A549 (cell line): ENCODE data around the gene MYO18A. TPM values are rescaled to one million over a fixed set of nuclear protein-coding genes. Genes with fewer than 3 reads are reported as not detected.

ENCODE experiments used
- ATAC-seq, 2 experiments: fragments of 200-7000 bp in 1 of 2; fragments of >200 bp in 1 of 2; cut with Nextera tagmentation in 1 of 2; cut with Tn5 transposase in 1 of 2; 3 replicates each; pipeline versions ENCODE4 v1.8.0 to v1.9.1; 2018 to 2020; ENCODE audit warnings: mild to moderate bottlenecking in 1 of 2, moderate library complexity in 1 of 2
- CTCF ChIA-PET: fragments of 300-600 bp; sonication (Branson Sonifier 250); formaldehyde crosslinking; extraction: SDS; loops from one replicate; lab custom pipeline; 2021; ENCODE audit warnings: antibody characterized with exemption, inconsistent platforms; lab: Yijun Ruan, JAX
- POLR2A ChIA-PET: fragments of 350-600 bp; formaldehyde crosslinking; extraction: SDS; loops from one replicate; lab custom pipeline; 2021; ENCODE audit warnings: antibody characterized with exemption, inconsistent platforms; lab: Yijun Ruan, JAX
- DNase-seq, 2 experiments: peaks; one replicate each; pipeline versions ENCODE4 v3.0.0 to v3.0.0-alpha.2; 2011 to 2016; ENCODE audit warnings: low read depth in 1 of 2, low spot score in 1 of 2
- FAIRE-seq: peaks from 2 replicates; lab custom pipeline; 2011; peaks lifted over from hg19 to GRCh38; lab: Jason Lieb, UNC
- H3K27ac ChIP-seq, 2 experiments: fragments of >200 bp; sonication (Bioruptor Twin); formaldehyde crosslinking; 3 replicates each; pipeline ENCODE4 v1.5.1; 2016 to 2017
- H3K4me1 ChIP-seq: fragments of >200 bp; sonication (Bioruptor Twin); formaldehyde crosslinking; 3 replicates; pipeline ENCODE4 v1.6.1; 2016
- H3K4me2 ChIP-seq: fragments of >200 bp; sonication (Bioruptor Twin); formaldehyde crosslinking; 3 replicates; pipeline ENCODE4 v1.6.1; 2016
- H3K4me3 ChIP-seq: fragments of >200 bp; sonication (Bioruptor Twin); formaldehyde crosslinking; 3 replicates; pipeline ENCODE4 v1.5.1; 2016
- H3K9me3 ChIP-seq: fragments of >200 bp; sonication (Bioruptor Twin); formaldehyde crosslinking; 3 replicates; pipeline ENCODE4 v1.6.1; 2016
- ATOH8 ChIP-seq: fragments of 250-450 bp; sonication (Bioruptor Pico); IDR thresholded peaks from 2 replicates; pipeline ENCODE4 v1.5.0; 2020; ENCODE audit warnings: low read depth, mild to moderate bottlenecking, moderate library complexity
- CBX2 ChIP-seq: fragments of 200-600 bp; sonication (generic); IDR thresholded peaks from 2 replicates; pipeline ENCODE4 v1.6.1; 2016; ENCODE audit warnings: low read depth, mild to moderate bottlenecking, borderline replicate concordance
- CHD2 ChIP-seq: fragments of 150-350 bp; IDR thresholded peaks from 2 replicates; pipeline ENCODE4 v1.6.1; 2014; ENCODE audit warnings: low read length; ENCODE audit not compliant: partially characterized antibody
- CHD4 ChIP-seq: fragments of 200-600 bp; sonication (generic); IDR thresholded peaks from 2 replicates; pipeline ENCODE4 v1.6.1; 2016; ENCODE audit warnings: antibody characterized with exemption, mild to moderate bottlenecking, borderline replicate concordance
- EHF ChIP-seq: fragments of 250-450 bp; sonication (Bioruptor Pico); IDR thresholded peaks from 2 replicates; pipeline ENCODE4 v1.5.0; 2020; ENCODE audit warnings: mild to moderate bottlenecking
- ELK1 ChIP-seq: fragments of 150-350 bp; IDR thresholded peaks from 2 replicates; pipeline ENCODE4 v1.6.1; 2014; ENCODE audit warnings: low read depth, mild to moderate bottlenecking, low read length
- EP300 ChIP-seq, 2 experiments: fragments of >200 bp; sonication (Bioruptor Twin); formaldehyde crosslinking; IDR thresholded peaks; 2 replicates in 1 of 2; 3 replicates in 1 of 2; pipeline ENCODE4 v1.6.1; 2016 to 2017
- FOSB ChIP-seq: fragments of 250-450 bp; sonication (Bioruptor Pico); IDR thresholded peaks from 2 replicates; pipeline ENCODE4 v1.5.0; 2020; ENCODE audit warnings: mild to moderate bottlenecking, moderate library complexity
- FOSL2 ChIP-seq, 2 experiments: fragments of 450-650 bp in 1 of 2; fragments of >200 bp in 1 of 2; sonication (Bioruptor Twin) in 1 of 2; formaldehyde crosslinking; IDR thresholded peaks; 2 replicates each; pipeline versions ENCODE4 v1.5.0 to v1.6.1; 2016 to 2020; ENCODE audit warnings: mild to moderate bottlenecking in 1 of 2, moderate library complexity in 1 of 2
- HDAC2 ChIP-seq: fragments of 200-600 bp; sonication (generic); IDR thresholded peaks from 2 replicates; pipeline ENCODE4 v1.6.1; 2016
- HES2 ChIP-seq: fragments of >200 bp; sonication (Bioruptor Twin); formaldehyde crosslinking; IDR thresholded peaks from 2 replicates; pipeline ENCODE4 v1.6.1; 2016
- HEYL ChIP-seq: fragments of 250-450 bp; sonication (Bioruptor Pico); IDR thresholded peaks from 2 replicates; pipeline ENCODE4 v1.8.0; 2021; ENCODE audit warnings: mild to moderate bottlenecking, moderate library complexity
- KDM5A ChIP-seq: fragments of 200-600 bp; sonication (generic); IDR thresholded peaks from 2 replicates; pipeline ENCODE4 v1.6.1; 2016; ENCODE audit warnings: antibody characterized with exemption, mild to moderate bottlenecking
- MAZ ChIP-seq: fragments of 150-350 bp; IDR thresholded peaks from 2 replicates; pipeline ENCODE4 v1.6.1; 2014; ENCODE audit warnings: antibody characterized with exemption, low read depth, low read length, borderline replicate concordance
- PHF8 ChIP-seq: fragments of 200-600 bp; sonication (generic); IDR thresholded peaks from 2 replicates; pipeline ENCODE4 v1.6.1; 2016; ENCODE audit warnings: low read depth, mild to moderate bottlenecking, antibody characterized with exemption, moderate library complexity, borderline replicate concordance
- POLR2A ChIP-seq: IDR thresholded peaks from 2 replicates; pipeline ENCODE4 v1.6.1; 2012; ENCODE audit warnings: mild to moderate bottlenecking, low read length
- POLR2AphosphoS2 ChIP-seq: conservative IDR thresholded peaks from 2 replicates; pipeline ENCODE4 v1.6.1; 2012; ENCODE audit warnings: low read length, improper control_type of control experiment, inconsistent platforms
- RCOR1 ChIP-seq: fragments of 150-350 bp; IDR thresholded peaks from 2 replicates; pipeline ENCODE4 v1.6.1; 2014; ENCODE audit warnings: antibody characterized with exemption, low read length, low read depth
- RFX5 ChIP-seq: fragments of 450-650 bp; IDR thresholded peaks from 2 replicates; pipeline ENCODE4 v1.7.1; 2014; ENCODE audit warnings: antibody characterized with exemption, mild to moderate bottlenecking, moderate library complexity
- ZNF302 ChIP-seq: fragments of 250-450 bp; sonication (Bioruptor Pico); IDR thresholded peaks from 2 replicates; pipeline ENCODE4 v1.9.0; 2021; ENCODE audit warnings: inconsistent platforms, mild to moderate bottlenecking, moderate library complexity
- WGBS: methylation state at CpG from one replicate; pipeline ENCODE4 v1.1.6; 2017; ENCODE audit errors: missing lambda C conversion rate; 5-methylcytosine and 5-hydroxymethylcytosine counted together
- polyA plus RNA-seq, 4 experiments: library from polyadenylated mRNA; depleted of rRNA in 3 of 4; stranded (reverse); fragments of >200 nt; fragmentation: RNase III in 1 of 4; extraction: RNeasy Plus Mini Kit Qiagen cat#74134 plus additional on column Dnase treatment in 1 of 4; gene quantifications; 2 replicates in 3 of 4; 3 replicates in 1 of 4; pipeline ENCODE4 v1.2.3, GENCODE V29; 2011 to 2017
- TF ChIP-seq, protein P1 (sequence below): fragments of 200-600 bp; sonication (generic); IDR thresholded peaks from 2 replicates; pipeline ENCODE4 v1.6.1; 2016; ENCODE audit warnings: antibody characterized with exemption, mild to moderate bottlenecking, moderate library complexity
- TF ChIP-seq, protein P2 (sequence below): fragments of 250-450 bp; sonication (Bioruptor Pico); IDR thresholded peaks from 2 replicates; pipeline ENCODE4 v1.5.0; 2021; ENCODE audit warnings: mild to moderate bottlenecking, moderate library complexity, borderline replicate concordance
- TF ChIP-seq, protein P3 (sequence below): IDR thresholded peaks from 2 replicates; pipeline ENCODE4 v1.6.1; 2012
- TF ChIP-seq, protein P4 (sequence below): fragments of >200 bp; sonication (Bioruptor Twin); formaldehyde crosslinking; IDR thresholded peaks from 3 replicates; pipeline ENCODE4 v1.6.1; 2016

MYO18A gene
- polyA plus RNA-seq, 2 of the 4 experiments (the other 2 are of a cell fraction), result 12.3 to 28.4 TPM

DNA sequence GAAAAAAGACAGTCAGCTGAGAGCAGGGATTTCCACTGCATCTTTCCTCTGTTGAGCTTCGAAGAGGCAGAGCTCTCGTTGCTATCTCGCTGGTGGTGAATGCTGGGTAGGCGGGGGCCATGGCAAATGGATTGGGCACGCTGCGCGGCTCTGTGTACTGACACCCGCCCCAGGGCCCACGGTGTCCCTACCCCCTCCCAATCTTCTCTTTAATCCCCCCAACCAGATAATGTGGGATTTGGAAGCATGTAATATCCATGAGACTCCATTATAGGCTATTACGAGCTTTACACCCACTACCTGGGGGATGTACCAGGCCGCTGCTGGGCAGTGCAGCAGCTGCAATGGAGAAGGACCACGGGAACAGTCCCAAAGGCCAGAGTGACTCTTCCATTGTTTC, 129.0 kb downstream of the MYO18A start (continued):
- TF ChIP-seq, protein P1, sequence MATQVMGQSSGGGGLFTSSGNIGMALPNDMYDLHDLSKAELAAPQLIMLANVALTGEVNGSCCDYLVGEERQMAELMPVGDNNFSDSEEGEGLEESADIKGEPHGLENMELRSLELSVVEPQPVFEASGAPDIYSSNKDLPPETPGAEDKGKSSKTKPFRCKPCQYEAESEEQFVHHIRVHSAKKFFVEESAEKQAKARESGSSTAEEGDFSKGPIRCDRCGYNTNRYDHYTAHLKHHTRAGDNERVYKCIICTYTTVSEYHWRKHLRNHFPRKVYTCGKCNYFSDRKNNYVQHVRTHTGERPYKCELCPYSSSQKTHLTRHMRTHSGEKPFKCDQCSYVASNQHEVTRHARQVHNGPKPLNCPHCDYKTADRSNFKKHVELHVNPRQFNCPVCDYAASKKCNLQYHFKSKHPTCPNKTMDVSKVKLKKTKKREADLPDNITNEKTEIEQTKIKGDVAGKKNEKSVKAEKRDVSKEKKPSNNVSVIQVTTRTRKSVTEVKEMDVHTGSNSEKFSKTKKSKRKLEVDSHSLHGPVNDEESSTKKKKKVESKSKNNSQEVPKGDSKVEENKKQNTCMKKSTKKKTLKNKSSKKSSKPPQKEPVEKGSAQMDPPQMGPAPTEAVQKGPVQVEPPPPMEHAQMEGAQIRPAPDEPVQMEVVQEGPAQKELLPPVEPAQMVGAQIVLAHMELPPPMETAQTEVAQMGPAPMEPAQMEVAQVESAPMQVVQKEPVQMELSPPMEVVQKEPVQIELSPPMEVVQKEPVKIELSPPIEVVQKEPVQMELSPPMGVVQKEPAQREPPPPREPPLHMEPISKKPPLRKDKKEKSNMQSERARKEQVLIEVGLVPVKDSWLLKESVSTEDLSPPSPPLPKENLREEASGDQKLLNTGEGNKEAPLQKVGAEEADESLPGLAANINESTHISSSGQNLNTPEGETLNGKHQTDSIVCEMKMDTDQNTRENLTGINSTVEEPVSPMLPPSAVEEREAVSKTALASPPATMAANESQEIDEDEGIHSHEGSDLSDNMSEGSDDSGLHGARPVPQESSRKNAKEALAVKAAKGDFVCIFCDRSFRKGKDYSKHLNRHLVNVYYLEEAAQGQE, result no peak
- TF ChIP-seq FOSL2 (IDR thresholded peaks at IDR 0.05) (no peak), FOSL2 (CRISPR knock-in tag; IDR thresholded peaks at IDR 0.05) (no peak), KDM5A (no peak)

- ATAC-seq, result no peak
- no peak for FAIRE-seq
- TF ChIP-seq CBX2, result no peak
- TF ChIP-seq RCOR1, result no peak
- no peak for TF ChIP-seq ATOH8
- TF ChIP-seq, protein P2, sequence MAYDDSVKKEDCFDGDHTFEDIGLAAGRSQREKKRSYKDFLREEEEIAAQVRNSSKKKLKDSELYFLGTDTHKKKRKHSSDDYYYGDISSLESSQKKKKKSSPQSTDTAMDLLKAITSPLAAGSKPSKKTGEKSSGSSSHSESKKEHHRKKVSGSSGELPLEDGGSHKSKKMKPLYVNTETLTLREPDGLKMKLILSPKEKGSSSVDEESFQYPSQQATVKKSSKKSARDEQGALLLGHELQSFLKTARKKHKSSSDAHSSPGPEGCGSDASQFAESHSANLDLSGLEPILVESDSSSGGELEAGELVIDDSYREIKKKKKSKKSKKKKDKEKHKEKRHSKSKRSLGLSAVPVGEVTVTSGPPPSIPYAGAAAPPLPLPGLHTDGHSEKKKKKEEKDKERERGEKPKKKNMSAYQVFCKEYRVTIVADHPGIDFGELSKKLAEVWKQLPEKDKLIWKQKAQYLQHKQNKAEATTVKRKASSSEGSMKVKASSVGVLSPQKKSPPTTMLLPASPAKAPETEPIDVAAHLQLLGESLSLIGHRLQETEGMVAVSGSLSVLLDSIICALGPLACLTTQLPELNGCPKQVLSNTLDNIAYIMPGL (CRISPR knock-in tag), result no peak
- TF ChIP-seq CHD2, result no peak
- TF ChIP-seq HDAC2, result no peak
- CTCF ChIA-PET, result interaction anchor here (0.9 to 1.5 kb wide), 5 partner anchors 11 to 93 kb away, joined by 3 to 4 read pairs (median 3); no protein-coding TSS in a partner anchor
- no peak for DNase-seq
- H3K4me2 ChIP-seq, result no peak overlapping the region
- H3K27ac ChIP-seq, result no peak overlapping the region
- 63% methylated on average over 5 of the region's 5 CpGs for WGBS
- H3K4me3 ChIP-seq, result no peak overlapping the region
- no peaks in the 10 kb centered on the region for H3K4me1 ChIP-seq
- POLR2A ChIA-PET, result no interaction called here
- no peaks in the 10 kb centered on the region for H3K9me3 ChIP-seq
Observed at GRCh38 chr17:29050176-29050575, 130.0 kb downstream of the MYO18A start.

DNA sequence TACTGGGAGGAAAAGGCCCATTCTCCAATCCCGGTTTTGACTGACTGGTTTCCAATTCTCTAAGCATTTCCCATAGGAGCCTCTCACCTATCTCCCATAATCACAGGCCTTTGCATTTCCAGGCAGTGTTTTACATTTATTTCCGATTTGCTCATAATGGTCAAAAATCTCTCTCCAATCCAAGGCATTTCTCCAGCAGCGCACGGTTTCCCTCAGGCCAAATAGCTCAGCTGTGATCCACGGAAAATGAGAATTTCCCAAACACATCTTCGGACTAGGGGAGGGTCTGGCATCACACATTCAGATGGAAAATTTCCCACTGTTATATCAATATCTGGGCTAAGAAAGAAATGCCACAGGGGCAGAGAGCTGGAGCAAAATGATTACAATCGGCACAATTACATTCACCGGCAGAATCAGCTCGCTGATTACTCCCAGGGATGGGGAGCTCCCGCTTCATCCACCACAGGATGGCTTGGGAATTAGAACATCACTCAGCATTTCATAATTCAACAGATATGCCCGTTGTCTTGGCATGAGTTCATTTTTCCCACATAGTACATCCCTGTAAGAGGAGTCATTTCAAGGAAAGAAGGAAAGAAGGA, 130.6 kb downstream of the MYO18A start:
- Histone ChIP-seq H3K4me1 (no peaks in the 10 kb centered on the region), H3K4me2 (no peak overlapping the region), H3K4me3 (no peak overlapping the region), H3K9me3 (no peaks in the 10 kb centered on the region), H3K27ac (no peak overlapping the region)
- ATAC-seq (no peak), FAIRE-seq (no peak), DNase-seq (no peak)
- 66% methylated on average over 11 of the region's 11 CpGs for WGBS
- POLR2A ChIA-PET, result no interaction called here
- CTCF ChIA-PET, result interaction anchor here (0.9 to 1.9 kb wide), 4 partner anchors 16 to 60 kb away, joined by 3 to 6 read pairs (median 3); no protein-coding TSS in a partner anchor
- no peak for TF ChIP-seq CHD4
- TF ChIP-seq, protein P3, sequence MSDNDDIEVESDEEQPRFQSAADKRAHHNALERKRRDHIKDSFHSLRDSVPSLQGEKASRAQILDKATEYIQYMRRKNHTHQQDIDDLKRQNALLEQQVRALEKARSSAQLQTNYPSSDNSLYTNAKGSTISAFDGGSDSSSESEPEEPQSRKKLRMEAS, result no peak
- no peak for TF ChIP-seq POLR2A
- TF ChIP-seq HEYL (CRISPR knock-in tag), result no peak
- no peak for TF ChIP-seq FOSB (CRISPR knock-in tag)
- TF ChIP-seq ELK1, result no peak
- TF ChIP-seq, protein P4, sequence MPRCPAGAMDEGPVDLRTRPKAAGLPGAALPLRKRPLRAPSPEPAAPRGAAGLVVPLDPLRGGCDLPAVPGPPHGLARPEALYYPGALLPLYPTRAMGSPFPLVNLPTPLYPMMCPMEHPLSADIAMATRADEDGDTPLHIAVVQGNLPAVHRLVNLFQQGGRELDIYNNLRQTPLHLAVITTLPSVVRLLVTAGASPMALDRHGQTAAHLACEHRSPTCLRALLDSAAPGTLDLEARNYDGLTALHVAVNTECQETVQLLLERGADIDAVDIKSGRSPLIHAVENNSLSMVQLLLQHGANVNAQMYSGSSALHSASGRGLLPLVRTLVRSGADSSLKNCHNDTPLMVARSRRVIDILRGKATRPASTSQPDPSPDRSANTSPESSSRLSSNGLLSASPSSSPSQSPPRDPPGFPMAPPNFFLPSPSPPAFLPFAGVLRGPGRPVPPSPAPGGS, result no peak
- TF ChIP-seq RFX5, result no peak
- no peak for TF ChIP-seq FOSL2 (IDR thresholded peaks at IDR 0.05)
- no peak for TF ChIP-seq FOSL2 (CRISPR knock-in tag; IDR thresholded peaks at IDR 0.05)
- no peak for TF ChIP-seq MAZ
- TF ChIP-seq HES2, result no peak
- no peak for TF ChIP-seq RCOR1
- no peak for TF ChIP-seq POLR2AphosphoS2
- no peak for TF ChIP-seq EP300 (IDR thresholded peaks at IDR 0.05)
- TF ChIP-seq ZNF302, result no peak
- TF ChIP-seq HDAC2, result no peak
- no peak for TF ChIP-seq PHF8
- TF ChIP-seq EHF, result no peak
